Upper lobe of right lung (tissue), 1 donor: Measurements from ENCODE around the gene IGFALS. TPM values are rescaled to one million over a fixed set of nuclear protein-coding genes. Genes with fewer than 3 reads are reported as not detected.
A peak's percentile ranks its signal among the peaks of the same experiment; 100 is the strongest.

Source experiments
- ATAC-seq: fragments of 200-7000 bp; cut with Tn5 transposase; one replicate; pipeline ENCODE4 v1.9.1; 2020; ENCODE audit warnings: mild to moderate bottlenecking, moderate library complexity
- DNase-seq: peaks from one replicate; pipeline ENCODE4 v3.0.0-alpha.2; 2020
- H3K27ac ChIP-seq: fragments of 200-600 bp; one replicate; pipeline ENCODE4 v1.8.0; 2022
- H3K27me3 ChIP-seq: fragments of 200-600 bp; one replicate; pipeline ENCODE4 v1.8.0; 2022; ENCODE audit warnings: mild to moderate bottlenecking
- H3K36me3 ChIP-seq: fragments of 200-600 bp; one replicate; pipeline ENCODE4 v1.8.0; 2022
- H3K4me1 ChIP-seq: fragments of 200-600 bp; one replicate; pipeline ENCODE4 v1.8.0; 2022
- H3K4me3 ChIP-seq: fragments of 200-600 bp; one replicate; pipeline ENCODE4 v1.8.0; 2022; ENCODE audit warnings: mild to moderate bottlenecking
- H3K9me3 ChIP-seq: fragments of 200-600 bp; one replicate; pipeline ENCODE4 v1.8.0; 2022
- intact Hi-C: fragments of 100-400 bp; cut with DNase I; formaldehyde crosslinking; loops from one replicate; pipeline ENCODE4 v1.11.0; 2022
- total RNA-seq: library from RNA; stranded (reverse); fragmentation: NEBNext Ultra II Directional; extraction: Animal tissue kit (Norgen Biotek cat#: 25700); gene quantifications from one replicate; pipeline ENCODE4 v1.2.1, GENCODE V29; 2021
- TF ChIP-seq, protein P1 (sequence below): fragments of 200-600 bp; IDR thresholded peaks from one replicate; pipeline ENCODE4 v1.8.0; 2022; ENCODE audit warnings: antibody characterized with exemption
- donor health status: DM: no; HTN: yes; CAD: no; lungs with severe emphysema.

Gene IGFALS
- total RNA-seq, 1 donor from 2014 or later: 2.5 TPM

DNA sequence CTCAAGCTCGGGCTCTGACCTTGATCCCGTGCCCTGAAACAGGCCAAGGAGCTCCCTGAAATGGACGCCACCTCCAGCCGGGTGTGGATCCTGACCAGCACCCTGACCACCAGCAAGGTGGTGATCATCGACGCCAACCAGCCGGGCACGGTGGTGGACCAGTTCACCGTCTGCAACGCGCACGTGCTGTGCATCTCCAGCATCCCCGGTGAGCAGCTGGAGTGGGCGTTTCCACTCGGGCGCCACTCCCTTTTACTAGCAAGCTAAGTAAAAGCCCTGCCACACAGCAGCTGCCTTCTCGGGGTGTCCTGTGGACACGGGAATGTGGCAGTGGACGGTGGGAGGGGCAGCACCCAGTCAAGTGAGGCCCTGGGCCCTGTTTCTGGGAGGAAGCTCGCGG is 28.5 kb downstream of the IGFALS start:
- no peak for DNase-seq
- H3K4me1 ChIP-seq: peaks cover 1% of the 10 kb centered on the region
- intact Hi-C loops: no loop called here
- no peaks in the 10 kb centered on the region for H3K9me3 ChIP-seq
- no peak overlapping the region for H3K27ac ChIP-seq
- ATAC-seq: no peak
- no peak overlapping the region for H3K4me3 ChIP-seq
- TF ChIP-seq, protein P1, sequence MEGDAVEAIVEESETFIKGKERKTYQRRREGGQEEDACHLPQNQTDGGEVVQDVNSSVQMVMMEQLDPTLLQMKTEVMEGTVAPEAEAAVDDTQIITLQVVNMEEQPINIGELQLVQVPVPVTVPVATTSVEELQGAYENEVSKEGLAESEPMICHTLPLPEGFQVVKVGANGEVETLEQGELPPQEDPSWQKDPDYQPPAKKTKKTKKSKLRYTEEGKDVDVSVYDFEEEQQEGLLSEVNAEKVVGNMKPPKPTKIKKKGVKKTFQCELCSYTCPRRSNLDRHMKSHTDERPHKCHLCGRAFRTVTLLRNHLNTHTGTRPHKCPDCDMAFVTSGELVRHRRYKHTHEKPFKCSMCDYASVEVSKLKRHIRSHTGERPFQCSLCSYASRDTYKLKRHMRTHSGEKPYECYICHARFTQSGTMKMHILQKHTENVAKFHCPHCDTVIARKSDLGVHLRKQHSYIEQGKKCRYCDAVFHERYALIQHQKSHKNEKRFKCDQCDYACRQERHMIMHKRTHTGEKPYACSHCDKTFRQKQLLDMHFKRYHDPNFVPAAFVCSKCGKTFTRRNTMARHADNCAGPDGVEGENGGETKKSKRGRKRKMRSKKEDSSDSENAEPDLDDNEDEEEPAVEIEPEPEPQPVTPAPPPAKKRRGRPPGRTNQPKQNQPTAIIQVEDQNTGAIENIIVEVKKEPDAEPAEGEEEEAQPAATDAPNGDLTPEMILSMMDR: no peak
- peaks cover 70% of the 10 kb centered on the region for H3K36me3 ChIP-seq
- H3K27me3 ChIP-seq: no peaks in the 10 kb centered on the region

DNA sequence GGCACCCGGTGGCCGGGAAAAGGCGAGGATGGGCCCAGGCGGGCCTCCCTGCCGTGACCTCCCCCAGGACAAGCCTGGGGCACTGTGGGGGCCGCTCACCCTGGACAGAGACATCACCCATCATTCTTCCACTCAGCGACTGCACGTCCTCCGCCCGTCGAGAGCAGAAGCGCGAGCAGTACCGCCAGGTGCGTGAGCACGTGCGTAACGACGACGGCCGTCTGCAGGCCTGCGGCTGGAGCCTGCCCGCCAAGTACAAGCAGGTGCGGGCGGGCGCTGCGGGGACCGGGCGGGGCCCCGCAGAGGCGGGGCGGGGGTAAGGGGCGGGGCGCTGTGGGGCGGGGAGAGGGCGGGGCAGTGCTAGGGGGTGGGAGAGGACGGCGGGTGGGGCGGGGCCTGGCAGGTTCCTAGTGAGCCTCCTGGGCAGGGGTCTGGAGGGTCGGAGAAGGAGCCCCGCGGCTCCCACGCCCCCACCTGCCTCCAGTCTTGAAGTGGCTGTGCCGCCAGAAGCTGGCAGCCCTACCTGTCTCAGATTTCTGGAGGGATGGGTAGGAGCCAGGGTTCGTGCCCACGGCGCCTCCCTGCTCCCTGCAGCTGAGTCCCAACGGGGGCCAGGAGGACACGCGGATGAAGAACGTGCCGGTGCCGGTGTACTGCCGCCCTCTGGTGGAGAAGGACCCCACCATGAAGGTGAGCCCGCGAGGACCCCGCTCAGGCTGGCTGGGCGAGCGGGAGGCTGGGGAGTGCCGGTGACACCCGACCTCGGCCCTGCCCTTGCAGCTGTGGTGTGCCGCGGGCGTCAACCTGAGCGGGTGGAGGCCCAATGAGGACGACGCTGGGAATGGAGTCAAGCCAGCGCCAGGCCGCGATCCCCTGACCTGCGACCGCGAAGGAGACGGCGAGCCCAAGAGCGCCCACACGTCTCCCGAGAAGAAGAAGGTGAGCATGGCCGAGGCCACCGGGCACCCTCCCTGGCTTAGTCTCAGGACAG is 29.7 kb downstream of the IGFALS start:
- Histone ChIP-seq H3K4me3 (no peak overlapping the region), H3K4me1 (no peaks in the 10 kb centered on the region), H3K36me3 (peaks cover 71% of the 10 kb centered on the region), H3K27me3 (no peaks in the 10 kb centered on the region), H3K9me3 (no peaks in the 10 kb centered on the region), H3K27ac (no peak overlapping the region)
- no peak for DNase-seq
- TF ChIP-seq, protein P1: peak; percentile 11
- intact Hi-C loops: no loop called here
- no peak for ATAC-seq

DNA sequence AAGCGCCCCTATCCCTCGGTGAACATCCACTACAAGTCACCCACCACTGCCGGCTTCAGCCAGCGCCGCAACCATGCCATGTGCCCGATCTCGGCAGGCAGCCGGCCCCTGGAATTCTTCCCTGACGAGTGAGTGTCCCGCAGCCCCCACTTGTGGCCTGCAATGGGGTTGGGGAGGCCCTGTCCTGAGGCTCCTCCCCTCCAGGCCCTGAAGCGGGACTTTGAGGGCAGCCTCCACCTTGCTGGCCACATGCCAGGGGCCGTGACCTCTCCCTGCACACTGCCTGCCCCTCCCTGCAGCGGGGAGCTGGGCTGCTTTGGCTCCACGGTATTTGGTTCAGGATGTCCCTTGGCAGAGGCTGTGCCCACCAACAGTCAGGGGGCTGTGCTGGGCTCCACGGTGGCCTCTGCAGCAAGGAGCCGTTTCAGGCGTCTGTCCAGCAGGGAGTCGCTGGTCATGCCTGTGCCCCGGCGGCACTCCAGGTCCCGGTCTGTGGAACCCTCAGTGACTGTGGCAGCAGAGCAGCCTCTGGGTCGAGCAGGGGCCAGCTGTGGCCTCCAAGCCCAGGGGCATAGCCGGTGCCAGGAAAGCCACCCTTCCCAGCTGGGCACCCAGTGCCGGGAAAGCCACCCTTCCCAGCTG is 30.5 kb downstream of the IGFALS start:
- TF ChIP-seq, protein P1: no peak
- intact Hi-C loops: no loop called here
- peaks cover 76% of the 10 kb centered on the region for H3K36me3 ChIP-seq
- H3K9me3 ChIP-seq: no peaks in the 10 kb centered on the region
- ATAC-seq: no peak
- no peak overlapping the region for H3K27ac ChIP-seq
- H3K4me1 ChIP-seq: no peaks in the 10 kb centered on the region
- no peak for DNase-seq
- H3K27me3 ChIP-seq: no peaks in the 10 kb centered on the region
- H3K4me3 ChIP-seq: no peak overlapping the region

DNA sequence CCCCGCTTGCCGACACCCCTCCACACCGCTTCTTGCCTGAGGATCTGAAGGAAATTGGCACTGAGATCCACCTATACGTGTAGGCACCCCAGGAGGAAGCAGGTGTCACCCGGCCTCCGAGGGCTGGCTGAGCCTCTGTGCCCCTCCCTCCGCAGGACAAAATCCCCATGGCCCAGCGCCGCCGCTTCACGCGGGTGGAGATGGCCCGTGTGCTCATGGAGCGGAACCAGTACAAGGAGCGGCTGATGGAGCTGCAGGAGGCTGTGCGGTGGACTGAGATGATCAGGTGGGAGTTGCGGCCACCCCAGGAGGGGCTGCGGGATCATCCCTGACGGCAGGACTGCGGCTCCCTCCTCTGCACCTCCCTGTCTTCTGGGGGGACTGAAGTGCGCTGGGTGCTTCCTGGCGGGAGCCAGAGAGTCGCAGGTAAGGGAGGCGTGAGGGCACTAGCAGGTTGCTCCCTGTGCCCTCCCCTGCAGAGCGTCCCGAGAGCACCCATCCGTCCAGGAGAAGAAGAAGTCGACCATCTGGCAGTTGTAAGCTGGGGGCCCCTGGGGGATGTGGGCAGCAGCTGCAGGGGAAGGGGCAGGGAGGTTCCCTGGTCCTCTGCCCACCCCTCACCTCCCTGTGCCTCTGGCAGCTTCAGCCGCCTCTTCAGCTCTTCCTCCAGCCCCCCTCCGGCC is 31.2 kb downstream of the IGFALS start:
- Histone ChIP-seq H3K36me3 (peaks cover 75% of the 10 kb centered on the region), H3K27ac (no peak overlapping the region), H3K4me1 (no peaks in the 10 kb centered on the region), H3K27me3 (no peaks in the 10 kb centered on the region), H3K9me3 (no peaks in the 10 kb centered on the region), H3K4me3 (no peak overlapping the region)
- ATAC-seq (no peak), DNase-seq (no peak)
- TF ChIP-seq, protein P1: no peak
- intact Hi-C loops: no loop called here

DNA sequence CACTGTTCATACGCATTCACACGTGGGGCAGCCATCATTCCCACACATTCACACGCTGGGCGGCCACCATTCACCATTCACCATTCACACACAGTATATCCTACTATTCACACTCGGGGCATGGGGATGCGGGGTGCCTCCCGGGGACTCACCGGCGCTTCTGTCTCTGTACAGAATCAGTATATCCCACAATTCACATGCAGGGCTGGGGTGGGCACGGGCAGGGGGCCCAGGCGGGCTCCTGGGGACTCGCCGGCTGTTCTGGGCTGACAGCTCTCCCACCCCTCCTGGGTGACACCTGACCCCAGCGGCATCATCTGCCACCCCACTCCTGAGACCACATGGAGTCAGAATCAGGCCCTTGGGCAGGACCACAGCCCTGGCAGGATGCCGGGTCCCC is 31.8 kb downstream of the IGFALS start:
- no peak for ATAC-seq
- H3K27me3 ChIP-seq: no peaks in the 10 kb centered on the region
- no peaks in the 10 kb centered on the region for H3K4me1 ChIP-seq
- H3K36me3 ChIP-seq: peaks cover 69% of the 10 kb centered on the region
- DNase-seq: no peak
- intact Hi-C loops: no loop called here
- TF ChIP-seq, protein P1: no peak
- no peak overlapping the region for H3K27ac ChIP-seq
- no peaks in the 10 kb centered on the region for H3K9me3 ChIP-seq
- no peak overlapping the region for H3K4me3 ChIP-seq
